GM18867 (cell line): ENCODE measurements around the gene MUC3A.
"Not testable (repeated sequence)": the region's sequence is repeated elsewhere in the genome, so short reads cannot be mapped to it uniquely, and the experiment has no call there.

ENCODE experiments used
- ATAC-seq: cut with Tn5 transposase; IDR thresholded peaks from one replicate; pipeline ENCODE4 v1.9.1; 2021; ENCODE audit warnings: mild to moderate bottlenecking, moderate library complexity; ENCODE audit not compliant: unreplicated experiment

The MUC3A gene

GRCh38 chr7:100971111-100972001, 22.0 kb downstream of the MUC3A start:
- ATAC-seq: no peak

GRCh38 chr7:100972002-100972347, 22.6 kb downstream of the MUC3A start:
- no peak for ATAC-seq

GRCh38 chr7:100974021-100974420, 24.7 kb downstream of the MUC3A start:
- no peak for ATAC-seq

- no peak for ATAC-seq
These were observed 26.1 kb downstream of the MUC3A start for GRCh38 chr7:100975371-100975821.

- no peak for ATAC-seq
These were observed 29.0 kb downstream of the MUC3A start for GRCh38 chr7:100978300-100978699.

GRCh38 chr7:100983451-100984187, 34.3 kb downstream of the MUC3A start:
- no peak for ATAC-seq

- not testable (repeated sequence) for ATAC-seq
These were observed 35.0 kb downstream of the MUC3A start for GRCh38 chr7:100984241-100984918.

GRCh38 chr7:100985033-100985797, 35.9 kb downstream of the MUC3A start:
- not testable (repeated sequence) for ATAC-seq

- no peak for ATAC-seq
These were observed 42.3 kb downstream of the MUC3A start for GRCh38 chr7:100991631-100992030.

GRCh38 chr7:100992280-100992679, 42.9 kb downstream of the MUC3A start:
- ATAC-seq: not testable (repeated sequence)

GRCh38 chr7:100994671-100995070, 45.3 kb downstream of the MUC3A start:
- ATAC-seq: not testable (repeated sequence)

GRCh38 chr7:100998530-100998929, 49.2 kb downstream of the MUC3A start:
- ATAC-seq: not testable (repeated sequence)

GRCh38 chr7:100999334-100999733, 50.0 kb downstream of the MUC3A start:
- ATAC-seq: not testable (repeated sequence)

GRCh38 chr7:101000025-101000424, 50.7 kb downstream of the MUC3A start:
- ATAC-seq: not testable (repeated sequence)

- ATAC-seq: not testable (repeated sequence)
These were observed 53.0 kb downstream of the MUC3A start for GRCh38 chr7:101002333-101002732.

GRCh38 chr7:101007361-101007760, 58.0 kb downstream of the MUC3A start:
- not testable (repeated sequence) for ATAC-seq

GRCh38 chr7:101009629-101010028, 60.3 kb downstream of the MUC3A start:
- ATAC-seq: no peak

- ATAC-seq: no peak
These were observed 63.6 kb downstream of the MUC3A start for GRCh38 chr7:101012931-101013330.

- ATAC-seq: no peak
These were observed 66.3 kb downstream of the MUC3A start for GRCh38 chr7:101015626-101016025.

- ATAC-seq: peak; percentile 71
These were observed 67.9 kb downstream of the MUC3A start for GRCh38 chr7:101017064-101017777.
